Chondrocyte (in vitro differentiated cells): ENCODE results near the gene MBD6. TPM values are rescaled to one million over a fixed set of nuclear protein-coding genes. Genes with fewer than 3 reads are reported as not detected.

Experiments
- DNase-seq: peaks from one replicate; pipeline ENCODE4 v3.0.0; 2021; ENCODE audit warnings: mixed read lengths, low spot score
- H3K27ac Mint-ChIP-seq: one replicate; pipeline ENCODE4 v1.8.0; 2021; ENCODE audit warnings: mild to moderate bottlenecking, moderate library complexity, mixed read lengths; ENCODE audit not compliant: unreplicated experiment
- H3K27me3 Mint-ChIP-seq: 2 replicates; pipeline ENCODE4 v1.8.0; 2021; ENCODE audit warnings: low read depth, mixed read lengths
- H3K36me3 Mint-ChIP-seq: 2 replicates; pipeline ENCODE4 v1.8.0; 2021; ENCODE audit warnings: low read depth, mixed read lengths
- H3K4me1 Mint-ChIP-seq: 2 replicates; pipeline ENCODE4 v1.8.0; 2021; ENCODE audit warnings: low read depth, mild to moderate bottlenecking, mixed read lengths
- H3K4me3 Mint-ChIP-seq: one replicate; pipeline ENCODE4 v1.8.0; 2021; ENCODE audit warnings: mild to moderate bottlenecking, moderate library complexity, mixed read lengths; ENCODE audit not compliant: unreplicated experiment
- H3K9me3 Mint-ChIP-seq: 2 replicates; pipeline ENCODE4 v1.8.0; 2021; ENCODE audit warnings: low read depth, mixed read lengths
- total RNA-seq: library from RNA; stranded (reverse); gene quantifications from 3 replicates; pipeline ENCODE4 v1.2.1, GENCODE V29; 2021
- TF ChIP-seq, protein P1 (sequence below): fragments of 200-600 bp; sonication (generic); IDR thresholded peaks from 2 replicates; pipeline ENCODE4 v1.5.0; 2021; ENCODE audit warnings: antibody characterized with exemption, mild to moderate bottlenecking, moderate library complexity

Gene MBD6
- total RNA-seq, 1 donor from 2014 or later = 86.5 TPM

DNA sequence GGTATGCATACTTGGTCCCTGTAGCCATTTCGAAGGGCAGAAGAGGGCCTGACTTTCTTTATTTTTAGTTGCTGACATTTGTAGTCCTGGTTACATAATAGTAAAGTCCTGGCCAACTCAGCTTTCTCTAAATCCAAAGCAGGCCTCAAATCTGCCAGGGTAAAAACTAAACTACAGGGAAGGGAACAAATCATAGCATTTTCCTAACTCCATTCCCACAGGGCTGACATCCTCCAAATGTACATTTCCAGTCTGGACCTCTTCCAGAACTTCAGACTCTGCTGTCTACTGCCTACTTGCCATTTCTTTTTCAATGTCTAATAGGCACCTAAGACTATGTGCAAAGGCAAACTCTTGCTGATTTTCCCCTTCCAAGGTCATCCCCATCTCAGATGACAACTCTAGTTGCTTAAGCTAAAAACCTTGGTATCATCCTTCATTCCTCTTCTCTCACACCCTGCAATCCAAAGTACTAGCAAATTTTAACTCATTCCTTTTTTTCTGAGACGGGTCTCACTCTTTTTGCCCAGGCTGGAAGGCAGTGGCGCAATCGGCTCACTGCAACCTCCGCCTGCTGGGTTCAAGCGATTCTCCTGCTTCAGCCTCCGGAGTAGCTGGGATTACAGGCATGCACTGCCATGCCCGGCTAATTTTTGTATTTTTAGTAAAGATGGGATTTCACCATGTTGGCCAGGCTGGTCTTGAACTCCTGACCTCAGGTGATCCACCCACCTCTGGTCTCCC lies 4.3 kb upstream of the MBD6 start:
- no peaks in the 10 kb centered on the region for H3K27me3 Mint-ChIP-seq
- no peak for DNase-seq
- peaks cover 56% of the 10 kb centered on the region for H3K4me1 Mint-ChIP-seq
- TF ChIP-seq, protein P1, sequence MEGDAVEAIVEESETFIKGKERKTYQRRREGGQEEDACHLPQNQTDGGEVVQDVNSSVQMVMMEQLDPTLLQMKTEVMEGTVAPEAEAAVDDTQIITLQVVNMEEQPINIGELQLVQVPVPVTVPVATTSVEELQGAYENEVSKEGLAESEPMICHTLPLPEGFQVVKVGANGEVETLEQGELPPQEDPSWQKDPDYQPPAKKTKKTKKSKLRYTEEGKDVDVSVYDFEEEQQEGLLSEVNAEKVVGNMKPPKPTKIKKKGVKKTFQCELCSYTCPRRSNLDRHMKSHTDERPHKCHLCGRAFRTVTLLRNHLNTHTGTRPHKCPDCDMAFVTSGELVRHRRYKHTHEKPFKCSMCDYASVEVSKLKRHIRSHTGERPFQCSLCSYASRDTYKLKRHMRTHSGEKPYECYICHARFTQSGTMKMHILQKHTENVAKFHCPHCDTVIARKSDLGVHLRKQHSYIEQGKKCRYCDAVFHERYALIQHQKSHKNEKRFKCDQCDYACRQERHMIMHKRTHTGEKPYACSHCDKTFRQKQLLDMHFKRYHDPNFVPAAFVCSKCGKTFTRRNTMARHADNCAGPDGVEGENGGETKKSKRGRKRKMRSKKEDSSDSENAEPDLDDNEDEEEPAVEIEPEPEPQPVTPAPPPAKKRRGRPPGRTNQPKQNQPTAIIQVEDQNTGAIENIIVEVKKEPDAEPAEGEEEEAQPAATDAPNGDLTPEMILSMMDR = no peak
- no peaks in the 10 kb centered on the region for H3K9me3 Mint-ChIP-seq
- peaks cover 46% of the 10 kb centered on the region for H3K36me3 Mint-ChIP-seq
- H3K4me3 Mint-ChIP-seq = peak overlapping the region; percentile 95
- peak overlapping the region; percentile 100 for H3K27ac Mint-ChIP-seq

DNA sequence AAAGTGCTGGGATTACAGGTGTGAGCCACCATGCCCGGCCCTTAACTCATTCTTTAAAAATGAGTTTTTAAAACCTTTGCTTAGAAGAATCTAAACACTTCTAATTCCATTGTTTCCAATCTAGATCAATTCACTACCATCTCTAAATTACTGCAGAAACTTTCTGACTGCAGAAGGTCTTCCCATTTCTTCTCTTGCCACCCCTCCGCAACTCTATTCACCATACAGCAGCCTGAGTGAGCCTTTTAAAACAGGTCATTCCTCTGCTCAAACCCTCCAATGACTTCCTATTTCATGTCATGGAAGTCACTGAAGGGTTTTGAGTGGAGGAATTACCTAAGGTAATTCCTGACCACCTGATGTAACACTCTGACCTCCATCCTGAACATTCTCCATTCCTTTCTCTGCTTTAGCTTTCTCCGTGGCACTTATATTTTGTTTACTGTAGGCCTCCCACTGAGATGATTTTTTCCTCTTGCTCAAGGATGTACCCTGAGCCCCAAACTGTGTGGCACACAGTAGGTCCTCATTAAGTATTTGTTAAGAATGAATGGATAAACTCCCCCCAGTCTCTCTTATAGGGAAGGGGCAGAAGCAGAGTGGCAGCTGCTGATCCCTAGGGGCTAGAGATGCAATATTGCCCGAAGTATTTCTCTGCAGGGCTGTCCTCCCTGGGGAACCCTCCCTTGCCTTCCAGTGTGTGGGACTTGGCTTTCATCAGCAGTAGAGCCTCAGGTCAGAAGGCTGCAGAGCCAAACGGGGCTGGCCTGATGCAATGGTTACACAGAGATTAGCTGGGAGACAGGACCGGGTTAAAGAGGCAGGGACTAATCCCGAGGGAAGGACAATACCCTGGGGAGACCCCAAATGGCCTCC lies 3.5 kb upstream of the MBD6 start:
- TF ChIP-seq, protein P1 = no peak
- Mint-ChIP-seq H3K9me3 (no peaks in the 10 kb centered on the region), H3K27ac (peak overlapping the region; percentile 100), H3K36me3 (peaks cover 44% of the 10 kb centered on the region), H3K27me3 (no peaks in the 10 kb centered on the region), H3K4me3 (peak overlapping the region; percentile 95), H3K4me1 (peaks cover 64% of the 10 kb centered on the region)
- DNase-seq = no peak

DNA sequence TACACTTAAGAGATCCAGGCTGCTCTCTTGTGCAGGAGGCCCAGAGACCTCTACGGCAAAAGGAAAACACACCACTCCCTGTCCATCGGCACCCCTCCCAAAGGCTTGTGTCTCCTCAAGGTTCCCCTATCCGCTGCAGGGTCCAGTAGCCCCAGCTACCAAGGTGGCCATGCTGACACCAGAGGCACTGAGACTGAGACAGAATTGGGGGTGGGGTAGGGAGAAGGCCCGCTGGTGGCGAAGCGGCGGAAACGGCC lies 2.9 kb upstream of the MBD6 start:
- TF ChIP-seq, protein P1 = peak; percentile 19
- peaks cover 69% of the 10 kb centered on the region for H3K4me1 Mint-ChIP-seq

DNA sequence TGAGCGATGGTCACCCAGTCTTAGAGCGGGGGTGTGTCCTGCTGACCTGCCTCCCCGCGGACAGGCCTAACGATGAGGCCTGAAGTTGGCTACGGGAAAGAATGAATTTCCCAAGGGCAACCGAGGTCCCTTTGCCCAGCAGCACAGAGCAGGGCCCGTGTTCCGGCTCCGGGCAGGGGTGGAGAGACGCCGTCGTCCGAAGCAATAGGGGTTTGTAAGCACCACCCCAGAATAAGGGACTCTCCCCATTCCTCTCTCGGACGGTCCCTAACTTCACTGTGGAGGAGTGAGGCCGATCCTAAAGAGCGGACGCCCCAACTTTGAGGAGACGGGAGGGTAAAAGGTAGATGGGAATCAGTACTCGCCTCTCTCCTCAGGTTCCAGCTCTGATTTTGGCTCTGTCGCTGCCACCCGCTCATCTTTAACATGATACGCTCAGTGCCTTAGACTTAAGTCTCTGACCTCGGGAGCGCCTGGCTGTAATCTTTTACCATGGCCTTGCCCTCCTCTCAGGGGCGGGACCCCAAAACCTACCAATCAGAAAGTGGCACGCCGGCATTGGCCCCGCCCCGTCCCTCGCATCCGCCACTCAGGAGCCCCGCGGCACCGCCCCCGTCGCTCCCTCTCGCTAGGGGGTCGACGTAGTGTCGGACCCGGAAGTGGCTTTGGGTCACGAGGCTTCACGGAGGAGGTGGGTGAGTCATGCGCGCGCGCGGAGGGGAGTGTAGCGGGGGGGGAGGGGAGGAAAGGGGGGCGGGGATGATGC lies 2.4 kb upstream of the MBD6 start, which contains the start of gene DDIT3:
DDIT3 (minus strand) TSS at position 462 of the 766 bp plus-strand sequence. CDS start 3,108 bp downstream, outside the sequence.
- Mint-ChIP-seq H3K27ac (peak within 1 kb of the TSS; percentile 100), H3K36me3 (peaks cover 44% of the 10 kb centered on the region), H3K27me3 (no peaks in the 10 kb centered on the region), H3K4me1 (peaks cover 74% of the 10 kb centered on the region), H3K9me3 (no peaks in the 10 kb centered on the region), H3K4me3 (peak within 1 kb of the TSS; percentile 95)
- TF ChIP-seq, protein P1 = peak; percentile 17
- DNase-seq = peak; percentile 99

More for the DNA sequence above, 2.9 kb upstream of the MBD6 start:
- Mint-ChIP-seq H3K9me3 (no peaks in the 10 kb centered on the region), H3K27me3 (no peaks in the 10 kb centered on the region), H3K27ac (peak overlapping the region; percentile 100), H3K4me3 (peak overlapping the region; percentile 95), H3K36me3 (peaks cover 44% of the 10 kb centered on the region)
- DNase-seq = no peak
